Central memory CD4-positive, alpha-beta T cell (primary cell): Measurements from ENCODE around the gene ABCC5.

Experiments
- DNase-seq: peaks from one replicate; pipeline ENCODE4 v3.0.0; 2022

Gene ABCC5

GRCh38 chr3:183968666-183969245 lies 48.9 kb downstream of the ABCC5 start:
- no peak for DNase-seq

- DNase-seq, result no peak
These were observed 50.0 kb downstream of the ABCC5 start for GRCh38 chr3:183967693-183968092.

GRCh38 chr3:183966361-183966791 lies 51.3 kb downstream of the ABCC5 start:
- DNase-seq, result no peak

GRCh38 chr3:183962807-183963206 lies 54.9 kb downstream of the ABCC5 start:
- no peak for DNase-seq

GRCh38 chr3:183959214-183959613 lies 58.5 kb downstream of the ABCC5 start:
- no peak for DNase-seq

- DNase-seq, result no peak
These were observed 58.9 kb downstream of the ABCC5 start for GRCh38 chr3:183958775-183959174.

GRCh38 chr3:183958226-183958625 lies 59.5 kb downstream of the ABCC5 start:
- no peak for DNase-seq

GRCh38 chr3:183954875-183955274 lies 62.8 kb downstream of the ABCC5 start:
- no peak for DNase-seq

GRCh38 chr3:183953471-183954070 lies 64.1 kb downstream of the ABCC5 start:
- DNase-seq, result no peak

- DNase-seq, result no peak
These were observed 66.2 kb downstream of the ABCC5 start for GRCh38 chr3:183951459-183951858.

GRCh38 chr3:183949690-183950089 lies 68.0 kb downstream of the ABCC5 start:
- DNase-seq, result no peak

GRCh38 chr3:183946037-183946436 lies 71.6 kb downstream of the ABCC5 start:
- DNase-seq, result no peak

- DNase-seq, result no peak
These were observed 72.9 kb downstream of the ABCC5 start for GRCh38 chr3:183944775-183945174.

- no peak for DNase-seq
These were observed 73.9 kb downstream of the ABCC5 start for GRCh38 chr3:183943739-183944138.

- DNase-seq, result no peak
These were observed 76.5 kb downstream of the ABCC5 start for GRCh38 chr3:183941216-183941615.

- DNase-seq, result no peak
These were observed 79.9 kb downstream of the ABCC5 start for GRCh38 chr3:183937601-183938286.

- DNase-seq, result no peak
These were observed 84.5 kb downstream of the ABCC5 start for GRCh38 chr3:183933160-183933559.

- no peak for DNase-seq
These were observed 85.8 kb downstream of the ABCC5 start for GRCh38 chr3:183931881-183932280.

- no peak for DNase-seq
These were observed 87.6 kb downstream of the ABCC5 start for GRCh38 chr3:183930086-183930485.

GRCh38 chr3:183927059-183927458 lies 90.6 kb downstream of the ABCC5 start:
- DNase-seq, result no peak

GRCh38 chr3:183924956-183925355 lies 92.7 kb downstream of the ABCC5 start:
- DNase-seq, result no peak

- DNase-seq, result no peak
These were observed 93.1 kb downstream of the ABCC5 start for GRCh38 chr3:183924543-183924942.

- DNase-seq, result no peak
These were observed 95.3 kb downstream of the ABCC5 start for GRCh38 chr3:183922421-183922820.

GRCh38 chr3:183921096-183921495 lies 96.6 kb downstream of the ABCC5 start:
- no peak for DNase-seq
